Measurements from ENCODE around the gene DNAAF3.

DNAAF3 gene

GRCh38 chr19:55197528-55197927, 31.1 kb upstream of the DNAAF3 start:
- H3K4me3 ChIP-seq (ENCODE audit: low read length in 2 of 2) = no peak overlapping the region
- no peaks in the 10 kb centered on the region for H3K27me3 ChIP-seq (ENCODE audit: control insufficient read depth in 2 of 2, insufficient read depth in 2 of 2, low read length in 2 of 2)
- no peaks in the 10 kb centered on the region for H3K4me1 ChIP-seq (ENCODE audit: control insufficient read depth in 2 of 2, insufficient read depth in 2 of 2, low read length in 2 of 2)
- H3K27ac ChIP-seq (ENCODE audit: low read depth in 2 of 2, low read length in 2 of 2) = no peak overlapping the region
- H3K9me3 ChIP-seq (ENCODE audit: control insufficient read depth in 2 of 2, low read length in 2 of 2) = no peaks in the 10 kb centered on the region
- H3K36me3 ChIP-seq (ENCODE audit: control insufficient read depth in 2 of 2, insufficient read depth in 2 of 2, low read length in 2 of 2) = peaks cover 31 to 44% of the 10 kb centered on the region in 2 donors
- H3K9ac ChIP-seq (ENCODE audit: low read depth in 1 of 2, low read length in 2 of 2) = no peak overlapping the region

- H3K9ac ChIP-seq (ENCODE audit: low read depth in 1 of 2, low read length in 2 of 2) = no peak overlapping the region
- H3K4me1 ChIP-seq (ENCODE audit: control insufficient read depth in 2 of 2, insufficient read depth in 2 of 2, low read length in 2 of 2) = no peaks in the 10 kb centered on the region
- no peak overlapping the region for H3K4me3 ChIP-seq (ENCODE audit: low read length in 2 of 2)
- H3K9me3 ChIP-seq (ENCODE audit: control insufficient read depth in 2 of 2, low read length in 2 of 2) = no peaks in the 10 kb centered on the region
- peaks cover 30 to 43% of the 10 kb centered on the region in 2 donors for H3K36me3 ChIP-seq (ENCODE audit: control insufficient read depth in 2 of 2, insufficient read depth in 2 of 2, low read length in 2 of 2)
- no peaks in the 10 kb centered on the region for H3K27me3 ChIP-seq (ENCODE audit: control insufficient read depth in 2 of 2, insufficient read depth in 2 of 2, low read length in 2 of 2)
- no peak overlapping the region for H3K27ac ChIP-seq (ENCODE audit: low read depth in 2 of 2, low read length in 2 of 2)
Measured at GRCh38 chr19:55196803-55197202, 30.4 kb upstream of the DNAAF3 start.

GRCh38 chr19:55193481-55193880, 27.1 kb upstream of the DNAAF3 start:
- H3K9ac ChIP-seq (ENCODE audit: low read depth in 1 of 2, low read length in 2 of 2) = no peak overlapping the region
- no peaks in the 10 kb centered on the region for H3K4me1 ChIP-seq (ENCODE audit: control insufficient read depth in 2 of 2, insufficient read depth in 2 of 2, low read length in 2 of 2)
- no peaks in the 10 kb centered on the region for H3K27me3 ChIP-seq (ENCODE audit: control insufficient read depth in 2 of 2, insufficient read depth in 2 of 2, low read length in 2 of 2)
- peaks cover 11 to 28% of the 10 kb centered on the region in 2 donors for H3K36me3 ChIP-seq (ENCODE audit: control insufficient read depth in 2 of 2, insufficient read depth in 2 of 2, low read length in 2 of 2)
- no peak overlapping the region for H3K27ac ChIP-seq (ENCODE audit: low read depth in 2 of 2, low read length in 2 of 2)
- H3K9me3 ChIP-seq (ENCODE audit: control insufficient read depth in 2 of 2, low read length in 2 of 2) = no peaks in the 10 kb centered on the region
- H3K4me3 ChIP-seq (ENCODE audit: low read length in 2 of 2) = no peak overlapping the region

GRCh38 chr19:55189403-55189835, 23.0 kb upstream of the DNAAF3 start:
- H3K9ac ChIP-seq (ENCODE audit: low read depth in 1 of 2, low read length in 2 of 2) = no peak overlapping the region
- H3K27ac ChIP-seq (ENCODE audit: low read depth in 2 of 2, low read length in 2 of 2) = no peak overlapping the region

GRCh38 chr19:55188625-55189024, 22.2 kb upstream of the DNAAF3 start:
- peak overlapping the region in 1 of 2 donors; percentile 32 for H3K27ac ChIP-seq (ENCODE audit: low read depth in 2 of 2, low read length in 2 of 2)
- peaks cover 0 to 18% of the 10 kb centered on the region in 2 donors for H3K36me3 ChIP-seq (ENCODE audit: control insufficient read depth in 2 of 2, insufficient read depth in 2 of 2, low read length in 2 of 2)
- H3K9ac ChIP-seq (ENCODE audit: low read depth in 1 of 2, low read length in 2 of 2) = no peak overlapping the region
- H3K27me3 ChIP-seq (ENCODE audit: control insufficient read depth in 2 of 2, insufficient read depth in 2 of 2, low read length in 2 of 2) = no peaks in the 10 kb centered on the region
- H3K4me3 ChIP-seq (ENCODE audit: low read length in 2 of 2) = no peak overlapping the region
- no peaks in the 10 kb centered on the region for H3K9me3 ChIP-seq (ENCODE audit: control insufficient read depth in 2 of 2, low read length in 2 of 2)
- H3K4me1 ChIP-seq (ENCODE audit: control insufficient read depth in 2 of 2, insufficient read depth in 2 of 2, low read length in 2 of 2) = no peaks in the 10 kb centered on the region

More at GRCh38 chr19:55189403-55189835, 23.0 kb upstream of the DNAAF3 start:
- H3K9me3 ChIP-seq (ENCODE audit: control insufficient read depth in 2 of 2, low read length in 2 of 2) = no peaks in the 10 kb centered on the region
- no peak overlapping the region for H3K4me3 ChIP-seq (ENCODE audit: low read length in 2 of 2)
- no peaks in the 10 kb centered on the region for H3K4me1 ChIP-seq (ENCODE audit: control insufficient read depth in 2 of 2, insufficient read depth in 2 of 2, low read length in 2 of 2)
- peaks cover 0 to 23% of the 10 kb centered on the region in 2 donors for H3K36me3 ChIP-seq (ENCODE audit: control insufficient read depth in 2 of 2, insufficient read depth in 2 of 2, low read length in 2 of 2)
- no peaks in the 10 kb centered on the region for H3K27me3 ChIP-seq (ENCODE audit: control insufficient read depth in 2 of 2, insufficient read depth in 2 of 2, low read length in 2 of 2)

GRCh38 chr19:55186080-55186479, 19.7 kb upstream of the DNAAF3 start:
- Histone ChIP-seq H3K9me3 (ENCODE audit: control insufficient read depth in 2 of 2, low read length in 2 of 2) (no peaks in the 10 kb centered on the region), H3K27ac (ENCODE audit: low read depth in 2 of 2, low read length in 2 of 2) (no peak overlapping the region), H3K27me3 (ENCODE audit: control insufficient read depth in 2 of 2, insufficient read depth in 2 of 2, low read length in 2 of 2) (peaks cover 0 to 3% of the 10 kb centered on the region in 2 donors), H3K9ac (ENCODE audit: low read depth in 1 of 2, low read length in 2 of 2) (no peak overlapping the region), H3K4me1 (ENCODE audit: control insufficient read depth in 2 of 2, insufficient read depth in 2 of 2, low read length in 2 of 2) (no peaks in the 10 kb centered on the region), H3K4me3 (ENCODE audit: low read length in 2 of 2) (no peak overlapping the region), H3K36me3 (ENCODE audit: control insufficient read depth in 2 of 2, insufficient read depth in 2 of 2, low read length in 2 of 2) (peaks cover 0 to 20% of the 10 kb centered on the region in 2 donors)

- no peaks in the 10 kb centered on the region for H3K9me3 ChIP-seq (ENCODE audit: control insufficient read depth in 2 of 2, low read length in 2 of 2)
- H3K4me1 ChIP-seq (ENCODE audit: control insufficient read depth in 2 of 2, insufficient read depth in 2 of 2, low read length in 2 of 2) = peaks cover 3% of the 10 kb centered on the region in 2 donors
- H3K36me3 ChIP-seq (ENCODE audit: control insufficient read depth in 2 of 2, insufficient read depth in 2 of 2, low read length in 2 of 2) = peaks cover 0 to 16% of the 10 kb centered on the region in 2 donors
- H3K4me3 ChIP-seq (ENCODE audit: low read length in 2 of 2) = no peak overlapping the region
- H3K27ac ChIP-seq (ENCODE audit: low read depth in 2 of 2, low read length in 2 of 2) = no peak overlapping the region
- H3K9ac ChIP-seq (ENCODE audit: low read depth in 1 of 2, low read length in 2 of 2) = no peak overlapping the region
- peaks cover 10 to 16% of the 10 kb centered on the region in 2 donors for H3K27me3 ChIP-seq (ENCODE audit: control insufficient read depth in 2 of 2, insufficient read depth in 2 of 2, low read length in 2 of 2)
Measured at GRCh38 chr19:55181740-55182139, 15.3 kb upstream of the DNAAF3 start.

GRCh38 chr19:55179606-55180484, 13.4 kb upstream of the DNAAF3 start, which contains the start of gene SYT5:
Gene SYT5 (minus strand): TSS chr19:55180289. CDS start chr19:55179041, 1,248 bp downstream.
- Histone ChIP-seq H3K9ac (ENCODE audit: low read depth in 1 of 2, low read length in 2 of 2) (no peak within 1 kb of the TSS), H3K4me3 (ENCODE audit: low read length in 2 of 2) (peak within 1 kb of the TSS; percentile 38 to 54), H3K36me3 (ENCODE audit: control insufficient read depth in 2 of 2, insufficient read depth in 2 of 2, low read length in 2 of 2) (peaks cover 0 to 7% of the 10 kb centered on the region in 2 donors), H3K27ac (ENCODE audit: low read depth in 2 of 2, low read length in 2 of 2) (no peak within 1 kb of the TSS), H3K9me3 (ENCODE audit: control insufficient read depth in 2 of 2, low read length in 2 of 2) (no peaks in the 10 kb centered on the region), H3K27me3 (ENCODE audit: control insufficient read depth in 2 of 2, insufficient read depth in 2 of 2, low read length in 2 of 2) (peaks cover 27 to 29% of the 10 kb centered on the region in 2 donors), H3K4me1 (ENCODE audit: control insufficient read depth in 2 of 2, insufficient read depth in 2 of 2, low read length in 2 of 2) (peaks cover 3% of the 10 kb centered on the region in 2 donors)

- Histone ChIP-seq H3K27me3 (ENCODE audit: control insufficient read depth in 2 of 2, insufficient read depth in 2 of 2, low read length in 2 of 2) (peaks cover 35 to 37% of the 10 kb centered on the region in 2 donors), H3K9ac (ENCODE audit: low read depth in 1 of 2, low read length in 2 of 2) (no peak overlapping the region), H3K9me3 (ENCODE audit: control insufficient read depth in 2 of 2, low read length in 2 of 2) (no peaks in the 10 kb centered on the region), H3K36me3 (ENCODE audit: control insufficient read depth in 2 of 2, insufficient read depth in 2 of 2, low read length in 2 of 2) (peaks cover 0 to 7% of the 10 kb centered on the region in 2 donors), H3K27ac (ENCODE audit: low read depth in 2 of 2, low read length in 2 of 2) (no peak overlapping the region), H3K4me3 (ENCODE audit: low read length in 2 of 2) (peak overlapping the region; percentile 38 to 54), H3K4me1 (ENCODE audit: control insufficient read depth in 2 of 2, insufficient read depth in 2 of 2, low read length in 2 of 2) (peaks cover 3% of the 10 kb centered on the region in 2 donors)
Measured at GRCh38 chr19:55178781-55179599, 12.6 kb upstream of the DNAAF3 start.

- H3K27ac ChIP-seq (ENCODE audit: low read depth in 2 of 2, low read length in 2 of 2) = no peak overlapping the region
- peaks cover 46 to 47% of the 10 kb centered on the region in 2 donors for H3K27me3 ChIP-seq (ENCODE audit: control insufficient read depth in 2 of 2, insufficient read depth in 2 of 2, low read length in 2 of 2)
- peaks cover 3% of the 10 kb centered on the region in 2 donors for H3K4me1 ChIP-seq (ENCODE audit: control insufficient read depth in 2 of 2, insufficient read depth in 2 of 2, low read length in 2 of 2)
- no peaks in the 10 kb centered on the region for H3K9me3 ChIP-seq (ENCODE audit: control insufficient read depth in 2 of 2, low read length in 2 of 2)
- no peaks in the 10 kb centered on the region for H3K36me3 ChIP-seq (ENCODE audit: control insufficient read depth in 2 of 2, insufficient read depth in 2 of 2, low read length in 2 of 2)
- no peak overlapping the region for H3K4me3 ChIP-seq (ENCODE audit: low read length in 2 of 2)
- no peak overlapping the region for H3K9ac ChIP-seq (ENCODE audit: low read depth in 1 of 2, low read length in 2 of 2)
Measured at GRCh38 chr19:55176076-55176475, 9.7 kb upstream of the DNAAF3 start.
